ENCODE results near the gene RASSF4.

Gene RASSF4

GRCh38 chr10:44927352-44927751, 32.2 kb upstream of the RASSF4 start:
- no peak for DNase-seq (ENCODE audit: low spot score)

DNA sequence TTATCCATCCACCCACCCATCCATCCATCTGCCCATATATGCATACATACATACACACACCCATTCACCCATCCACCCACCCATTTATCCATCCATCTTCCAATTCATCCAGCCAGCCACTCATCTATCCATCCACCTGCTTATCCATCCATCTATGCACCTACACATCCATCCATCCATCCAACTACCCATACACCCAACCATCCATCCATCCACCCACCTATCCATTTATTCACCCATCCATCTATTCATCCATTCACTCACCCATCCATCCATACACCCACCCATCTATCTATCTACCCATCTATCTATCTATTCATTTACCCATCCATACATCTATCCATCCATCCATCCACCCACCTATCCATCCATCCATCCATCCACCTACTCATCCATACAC, 31.1 kb upstream of the RASSF4 start:
- no peak for DNase-seq (ENCODE audit: low spot score)

- DNase-seq (ENCODE audit: low spot score): no peak
Observed at GRCh38 chr10:44929356-44930255, 30.0 kb upstream of the RASSF4 start.

DNA sequence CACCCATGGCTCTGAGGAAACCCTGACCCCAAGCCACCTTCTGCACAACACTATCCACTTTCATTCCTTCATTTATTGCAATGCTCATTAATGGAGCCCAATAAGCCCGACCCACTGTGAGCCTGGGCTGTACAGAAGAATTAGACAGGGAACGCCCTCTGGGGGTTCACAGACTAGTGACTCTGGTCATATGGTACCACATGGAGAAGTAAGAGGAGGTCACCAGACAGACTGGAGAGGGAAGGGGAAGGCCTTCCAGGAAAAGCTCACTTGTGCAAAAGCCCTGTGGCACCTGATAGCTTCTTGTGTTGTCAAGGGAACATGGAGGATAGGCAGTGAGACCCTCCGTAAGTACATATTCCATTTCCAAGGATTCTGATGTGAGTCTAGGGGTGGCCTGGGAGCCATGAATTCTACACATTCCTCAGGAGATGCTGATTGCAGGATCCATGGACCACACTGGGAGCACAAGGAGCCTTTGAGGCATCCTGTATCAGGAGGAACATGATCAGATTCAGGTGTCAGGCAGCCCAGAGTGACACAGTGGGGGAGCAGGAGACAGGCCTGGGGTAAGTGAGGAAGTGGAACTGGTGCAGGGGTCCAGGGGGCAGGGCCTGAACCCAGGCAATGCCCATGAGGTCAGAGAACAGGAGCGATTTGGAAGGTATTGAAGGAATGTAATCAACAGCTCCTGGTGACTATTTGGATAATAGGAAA, 28.5 kb upstream of the RASSF4 start:
- DNase-seq (ENCODE audit: low spot score): no peak

DNA sequence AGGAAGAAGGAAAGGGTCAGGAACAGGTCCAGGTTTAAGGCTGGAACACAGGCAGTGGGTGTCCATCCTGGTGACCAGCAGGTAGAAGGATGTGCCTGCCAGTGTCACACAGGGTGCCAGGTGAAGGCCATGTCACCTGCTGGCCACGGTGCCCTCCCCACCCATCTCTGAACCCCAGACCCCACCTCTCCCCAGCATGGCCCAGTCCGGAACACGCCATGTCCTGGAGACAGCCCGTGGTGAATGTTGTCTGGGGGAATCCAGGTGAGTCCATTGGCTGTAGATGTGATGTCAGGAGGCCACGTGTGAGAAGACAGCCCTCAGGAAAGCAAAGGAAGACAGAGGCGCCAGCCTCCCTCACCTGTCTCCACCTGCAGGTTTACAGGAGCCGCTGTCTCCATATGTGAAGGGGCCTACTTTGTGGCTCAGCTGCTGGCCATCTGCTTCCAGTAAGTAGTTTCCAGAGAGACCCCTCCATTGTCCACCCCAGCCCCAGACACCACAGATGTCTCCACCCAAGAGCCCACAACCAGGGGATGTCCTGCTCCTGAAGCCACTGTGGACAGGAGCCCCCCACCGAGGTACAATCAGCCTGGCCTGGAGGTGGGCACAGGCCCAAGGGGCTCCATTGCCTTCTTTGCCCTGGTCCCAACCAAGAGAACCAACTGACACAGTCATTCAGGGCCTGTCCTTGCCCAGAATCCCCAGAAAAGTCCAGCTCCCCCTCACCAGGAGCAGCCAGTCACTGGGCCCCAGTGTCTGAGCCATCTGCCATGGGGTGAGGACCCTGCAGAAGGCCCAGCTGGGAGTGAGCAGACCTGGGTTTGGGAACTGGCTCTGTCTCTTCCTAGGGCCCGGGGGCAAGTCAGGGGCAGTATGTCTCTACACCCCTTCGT, 27.7 kb upstream of the RASSF4 start:
- DNase-seq (ENCODE audit: low spot score): no peak

DNA sequence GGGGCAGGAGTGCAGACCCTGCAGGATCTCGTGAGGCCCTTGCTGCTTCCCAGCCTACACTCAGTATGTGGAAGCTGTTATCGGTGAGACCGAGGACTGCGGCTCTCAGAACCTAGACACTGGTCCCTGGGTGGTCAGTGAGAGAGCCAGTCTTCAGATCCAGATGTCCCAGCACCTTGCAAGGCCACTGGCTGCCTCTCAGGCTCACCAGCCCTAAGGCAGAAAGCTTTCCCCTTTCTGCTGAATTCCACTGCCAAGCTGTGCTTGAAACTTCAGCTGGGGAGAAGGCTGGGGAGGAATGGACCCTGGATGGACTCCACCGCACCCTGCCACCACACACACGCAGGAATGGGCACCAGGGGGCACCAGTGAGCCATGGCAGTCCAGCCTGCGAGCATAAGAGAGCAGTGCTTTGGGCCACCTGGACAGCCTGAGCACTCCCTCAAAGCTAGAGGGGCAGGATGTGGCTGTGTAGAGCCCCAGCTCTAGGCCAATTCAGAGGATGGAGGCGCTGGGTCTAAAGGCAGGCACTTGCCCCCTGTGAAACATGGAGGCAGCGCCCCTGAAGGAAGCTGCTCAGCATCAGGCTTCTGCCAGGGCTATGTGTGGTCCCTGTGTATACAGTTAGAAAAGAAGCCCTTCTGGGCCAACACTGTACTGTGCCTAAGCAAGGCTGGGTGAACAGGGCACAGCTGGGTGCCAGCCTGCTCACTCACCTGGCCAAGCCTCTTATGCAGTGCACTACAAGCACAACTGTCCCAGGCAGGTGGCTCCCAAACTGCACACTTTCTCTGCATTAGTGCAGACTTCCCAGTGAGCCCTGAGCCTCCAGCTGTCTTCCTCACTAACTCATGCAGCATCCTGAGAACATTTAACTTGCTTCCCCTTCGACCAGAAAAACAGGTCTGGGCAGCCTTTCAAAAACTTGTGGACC, 26.8 kb upstream of the RASSF4 start:
- peak; percentile 93 for DNase-seq (ENCODE audit: low spot score)

GRCh38 chr10:44933451-44934321, 25.9 kb upstream of the RASSF4 start:
- DNase-seq (ENCODE audit: low spot score): no peak

- DNase-seq (ENCODE audit: low spot score): no peak
Observed at GRCh38 chr10:44934416-44935200, 25.0 kb upstream of the RASSF4 start.

- peak; percentile 91 for DNase-seq (ENCODE audit: low spot score)
Observed at GRCh38 chr10:44935201-44935965, 24.2 kb upstream of the RASSF4 start.

DNA sequence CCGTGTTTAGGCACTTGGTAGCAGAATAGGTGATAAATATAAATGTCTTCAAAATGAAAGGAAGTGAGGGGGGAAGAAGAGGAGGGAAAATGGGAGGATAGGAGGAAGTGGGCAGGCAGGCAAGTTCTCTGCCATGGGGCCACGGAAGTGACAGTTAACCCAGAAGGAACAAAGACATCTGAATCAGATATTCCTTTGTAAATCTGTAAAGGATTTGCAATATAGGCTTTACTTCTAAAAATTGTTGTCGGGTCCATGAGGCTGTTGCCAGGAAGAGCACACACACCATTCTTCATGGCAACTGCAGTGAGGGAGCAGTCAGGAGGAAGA, 23.7 kb upstream of the RASSF4 start:
- DNase-seq (ENCODE audit: low spot score): no peak

GRCh38 chr10:44936314-44936975, 23.2 kb upstream of the RASSF4 start:
- DNase-seq (ENCODE audit: low spot score): no peak

DNA sequence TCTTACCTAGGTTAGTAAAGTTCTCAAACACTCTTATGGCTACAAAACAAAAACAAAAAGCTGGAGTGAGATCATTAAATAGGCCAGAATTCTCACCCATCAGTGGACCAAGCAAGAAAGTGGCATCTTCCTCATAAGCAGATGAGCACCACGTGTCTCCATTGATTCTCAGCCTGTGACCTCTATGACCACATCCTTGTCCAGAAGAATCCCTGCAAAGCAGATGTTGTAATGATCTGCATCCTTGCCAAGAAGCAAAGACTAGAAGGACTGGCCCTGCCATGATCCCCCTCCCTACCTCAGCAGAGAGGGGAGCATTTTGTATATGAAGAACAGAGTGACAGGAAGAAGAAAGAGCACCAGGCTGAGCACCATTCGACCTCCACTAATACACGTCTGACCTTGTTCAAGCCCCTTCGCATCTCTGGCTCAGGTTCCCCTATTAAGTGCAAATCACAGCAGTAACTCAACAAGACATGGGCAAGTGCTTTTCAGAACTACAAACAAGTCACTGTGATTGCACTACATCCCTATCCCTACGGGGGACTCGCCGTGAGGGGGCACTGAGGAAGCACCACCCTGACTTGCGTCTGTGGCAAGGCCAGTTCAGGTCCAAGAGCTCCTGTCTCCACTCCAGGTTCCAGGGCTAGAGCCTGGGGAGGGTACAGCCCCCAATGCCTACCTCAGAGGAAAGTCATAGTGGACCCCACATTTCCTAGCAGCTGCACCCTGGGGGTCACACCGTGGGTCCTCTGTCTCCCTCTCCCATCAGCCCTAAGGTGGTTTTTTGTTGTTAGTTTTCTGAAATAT, 22.2 kb upstream of the RASSF4 start:
- DNase-seq (ENCODE audit: low spot score): peak; percentile 63

DNA sequence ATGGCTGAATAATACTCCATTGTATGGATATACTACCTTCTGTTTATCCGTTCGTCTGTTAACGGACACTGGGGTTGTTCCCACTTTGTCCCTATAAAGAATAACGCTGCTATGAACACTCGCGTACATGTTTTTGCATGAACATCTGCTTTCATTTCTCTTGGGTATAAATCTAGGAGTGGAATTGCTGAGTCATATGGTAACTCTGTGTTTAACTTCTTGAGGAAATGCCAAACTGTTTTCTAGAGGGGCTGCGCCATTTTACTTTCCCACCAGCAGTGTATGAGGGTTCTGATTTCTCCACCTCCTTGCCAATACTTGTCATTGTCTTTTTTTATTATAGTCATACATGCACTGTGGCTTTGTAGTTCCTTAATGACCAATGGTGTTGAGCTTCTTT, 20.6 kb upstream of the RASSF4 start:
- no peak for DNase-seq (ENCODE audit: low spot score)

DNA sequence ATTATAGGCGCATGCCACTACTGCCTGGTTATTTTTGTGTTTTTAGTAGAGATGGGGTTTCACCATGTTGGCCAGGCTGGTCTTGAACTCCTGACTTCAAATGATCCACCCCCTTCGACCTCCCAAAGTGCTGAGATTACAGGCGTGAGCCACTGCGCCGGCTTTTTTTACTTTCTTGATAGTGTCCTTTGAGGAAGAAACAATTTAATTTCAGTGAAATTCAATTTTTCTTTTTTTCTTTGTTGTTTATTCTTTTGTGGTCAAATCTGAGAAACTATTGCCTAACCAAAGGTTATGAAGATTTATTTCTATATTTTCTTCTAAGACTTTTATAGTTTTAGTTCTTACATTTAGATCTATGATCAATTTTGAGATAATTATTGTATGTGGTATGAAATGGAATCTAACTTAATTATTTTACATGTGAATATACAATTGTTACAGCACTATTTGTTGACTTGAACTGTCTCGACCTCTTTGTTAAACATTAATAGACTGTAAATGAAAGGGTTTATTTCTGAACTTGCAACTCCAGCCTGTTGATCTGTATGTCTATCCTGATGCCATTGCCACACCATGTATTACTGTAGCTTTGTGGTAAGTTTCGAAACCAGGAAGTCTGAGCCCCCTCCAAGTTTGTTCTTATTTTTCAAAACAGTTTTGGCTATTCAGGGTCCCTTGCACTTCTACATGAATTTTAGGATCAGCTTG, 19.8 kb upstream of the RASSF4 start:
- no peak for DNase-seq (ENCODE audit: low spot score)

- no peak for DNase-seq (ENCODE audit: low spot score)
Observed at GRCh38 chr10:44944354-44944753, 15.2 kb upstream of the RASSF4 start.

DNA sequence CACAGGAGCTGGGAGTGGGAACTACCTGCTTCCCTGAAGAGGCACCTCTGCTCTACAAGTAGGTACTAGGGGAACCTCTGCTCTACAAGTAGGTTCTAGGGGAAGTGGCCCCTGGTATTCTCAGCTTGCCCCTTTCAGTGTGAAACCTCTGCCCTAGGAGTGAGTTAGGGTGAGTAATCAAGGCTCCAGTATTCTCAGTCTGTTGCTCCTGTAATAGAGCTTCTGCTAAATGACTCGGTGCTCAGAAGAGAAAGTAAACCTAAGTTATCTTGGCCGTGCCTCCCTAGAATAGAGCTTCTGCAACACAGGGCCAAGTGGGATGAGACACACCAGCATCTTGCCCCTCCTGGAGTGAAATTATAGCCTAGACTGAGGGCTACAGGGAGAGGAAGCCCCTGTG, 13.4 kb upstream of the RASSF4 start:
- DNase-seq (ENCODE audit: low spot score): no peak
